HCT116 (cell line): Measurements from ENCODE around the gene MYO10. TPM values are rescaled to one million over a fixed set of nuclear protein-coding genes. Genes with fewer than 3 reads are reported as not detected.
A peak's percentile ranks its signal among the peaks of the same experiment; 100 is the strongest.

ENCODE experiments used
- ATAC-seq: fragments of 200-7000 bp; cut with Tn5 transposase; 2 replicates; pipeline ENCODE4 v1.9.1; 2020; ENCODE audit warnings: mild to moderate bottlenecking, moderate library complexity
- BruUV-seq: library from RNA; stranded (reverse); fragments of 400-500 nt; replicated peaks from 2 replicates; lab custom pipeline; 2021; lab: Mats Ljungman, UMichigan
- CTCF ChIA-PET: fragments of 300-600 bp; sonication (Branson Sonifier 250); formaldehyde crosslinking; loops from one replicate; lab custom pipeline; 2021; ENCODE audit warnings: antibody characterized with exemption; lab: Charles Lee
- POLR2A ChIA-PET: fragments of 300-600, 350-600 bp; sonication (Branson Sonifier 250); formaldehyde crosslinking; loops from one replicate; lab custom pipeline; 2021; ENCODE audit warnings: antibody characterized with exemption; lab: Charles Lee
- RAD21 ChIA-PET, 2 experiments: fragments of 300-600 bp; sonication (Branson Sonifier 250); formaldehyde crosslinking; loops; one replicate each; lab custom pipeline; 2023; ENCODE audit warnings: low total read pairs in 2 of 2; ENCODE audit not compliant: uncharacterized antibody in 2 of 2, unreplicated experiment in 2 of 2, low non-redundant PET in 1 of 2; lab: Charles Lee
- DNase-seq: peaks from one replicate; pipeline ENCODE4 v3.0.0-alpha.2; 2010; ENCODE audit warnings: low read depth, low spot score
- H2AFZ ChIP-seq: fragments of 200-600 bp; shearing (Covaris generic), sonication (generic); 2 replicates; pipeline ENCODE4 v1.6.1; 2017; ENCODE audit warnings: low read depth, mixed run types, mixed read lengths, antibody characterized with exemption, low read length; ENCODE audit not compliant: poor library complexity, severe bottlenecking
- H3K27ac ChIP-seq: 2 replicates; pipeline ENCODE4 v1.5.1; 2012; ENCODE audit warnings: low read depth, low read length
- H3K27me3 ChIP-seq: fragments of 200-600 bp; sonication (generic); 2 replicates; pipeline ENCODE4 v1.6.1; 2016; ENCODE audit warnings: mixed run types, low read length, mixed read lengths; ENCODE audit not compliant: insufficient read depth
- H3K36me3 ChIP-seq, 2 experiments: fragments of 200-500 bp in 1 of 2; fragments of 200-600 bp in 1 of 2; sonication (Bioruptor generic) in 1 of 2; sonication (generic) in 1 of 2; 2 replicates each; pipeline versions ENCODE4 v1.5.1 to v1.6.1; 2014 to 2016; ENCODE audit warnings: low read length in 2 of 2, inconsistent platforms in 1 of 2, mixed read lengths in 1 of 2, mixed run types in 1 of 2; ENCODE audit not compliant: insufficient read depth in 2 of 2, control insufficient read depth in 1 of 2
- H3K4me1 ChIP-seq, 2 experiments: fragments of 200-600 bp in 1 of 2; sonication (generic) in 1 of 2; 2 replicates each; pipeline versions ENCODE4 v1.5.1 to v1.6.1; 2012 to 2017; ENCODE audit warnings: low read length in 2 of 2, inconsistent platforms in 1 of 2, mild to moderate bottlenecking in 1 of 2, mixed read lengths in 1 of 2, mixed run types in 1 of 2, moderate library complexity in 1 of 2; ENCODE audit not compliant: insufficient read depth in 2 of 2, control insufficient read depth in 1 of 2
- H3K4me2 ChIP-seq: fragments of 200-600 bp; sonication (generic); 2 replicates; pipeline ENCODE4 v1.6.1; 2017; ENCODE audit warnings: mixed run types, low read length, mixed read lengths
- H3K4me3 ChIP-seq, 2 experiments: fragments of 200-600 bp in 1 of 2; sonication (generic) in 1 of 2; replicated peaks in 1 of 2; 2 replicates each; pipeline ENCODE4 v1.5.1; 2011 to 2016; ENCODE audit warnings: low read length in 2 of 2, control low read depth in 1 of 2, low read depth in 1 of 2, mild to moderate bottlenecking in 1 of 2, mixed read lengths in 1 of 2, mixed run types in 1 of 2
- H3K79me2 ChIP-seq: fragments of 200-600 bp; sonication (generic); 2 replicates; pipeline ENCODE4 v1.6.1; 2017; ENCODE audit warnings: mild to moderate bottlenecking, mixed run types, low read length, moderate library complexity, mixed read lengths; ENCODE audit not compliant: insufficient read depth
- H3K9ac ChIP-seq: fragments of 200-600 bp; sonication (generic); 2 replicates; pipeline ENCODE4 v1.6.1; 2016; ENCODE audit warnings: low read length, mixed read lengths
- H3K9me2 ChIP-seq: fragments of 200-600 bp; sonication (generic), shearing (Covaris generic); 2 replicates; pipeline ENCODE4 v1.6.1; 2017; ENCODE audit warnings: mixed run types, mild to moderate bottlenecking, moderate library complexity; ENCODE audit not compliant: insufficient read depth
- H3K9me3 ChIP-seq, 2 experiments: fragments of 200-500 bp in 1 of 2; fragments of 200-600 bp in 1 of 2; sonication (Bioruptor generic) in 1 of 2; sonication (generic) in 1 of 2; 2 replicates each; pipeline ENCODE4 v1.6.1; 2014 to 2017; ENCODE audit warnings: low read length in 2 of 2, mixed read lengths in 2 of 2, inconsistent platforms in 1 of 2, low read depth in 1 of 2, mild to moderate bottlenecking in 1 of 2, mixed run types in 1 of 2, moderate library complexity in 1 of 2; ENCODE audit not compliant: control insufficient read depth in 1 of 2, insufficient read depth in 1 of 2
- H4K20me1 ChIP-seq: fragments of 200-600 bp; sonication (generic), shearing (Covaris generic); 2 replicates; pipeline ENCODE4 v1.6.1; 2017; ENCODE audit warnings: mixed run types, mild to moderate bottlenecking, moderate library complexity; ENCODE audit not compliant: insufficient read depth
- ATF3 ChIP-seq: IDR thresholded peaks from 2 replicates; pipeline ENCODE4 v1.6.1; 2012
- CBX3 ChIP-seq: IDR thresholded peaks from 2 replicates; pipeline ENCODE4 v1.6.1; 2012; ENCODE audit warnings: low read depth
- CEBPB ChIP-seq: IDR thresholded peaks from 2 replicates; pipeline ENCODE4 v1.6.1; 2012; ENCODE audit warnings: low read depth
- EGR1 ChIP-seq: IDR thresholded peaks from 2 replicates; pipeline ENCODE4 v1.6.1; 2012; ENCODE audit warnings: low read depth
- ELF1 ChIP-seq: IDR thresholded peaks from 2 replicates; pipeline ENCODE4 v1.6.1; 2012; ENCODE audit warnings: low read depth, borderline replicate concordance
- EZH2 ChIP-seq: fragments of 200-600 bp; sonication (generic); IDR thresholded peaks from 2 replicates; pipeline ENCODE4 v1.6.1; 2017; ENCODE audit warnings: antibody characterized with exemption, mixed run types
- EZH2phosphoT487 ChIP-seq: fragments of 200-600 bp; IDR thresholded peaks from 2 replicates; pipeline ENCODE4 v1.6.1; 2018; ENCODE audit warnings: antibody characterized with exemption, borderline replicate concordance
- FOSL1 ChIP-seq: IDR thresholded peaks from 2 replicates; pipeline ENCODE4 v1.6.1; 2012; ENCODE audit warnings: low read depth
- JUND ChIP-seq: IDR thresholded peaks from 2 replicates; pipeline ENCODE4 v1.6.1; 2012
- MAX ChIP-seq: IDR thresholded peaks from 2 replicates; pipeline ENCODE4 v1.6.1; 2012
- POLR2A ChIP-seq: IDR thresholded peaks from 2 replicates; pipeline ENCODE4 v1.7.0; 2011; ENCODE audit warnings: borderline replicate concordance; ENCODE audit not compliant: insufficient read depth, insufficient read length; ENCODE audit errors: extremely low read depth
- RAD21 ChIP-seq: IDR thresholded peaks from 2 replicates; pipeline ENCODE4 v1.6.1; 2012; ENCODE audit warnings: low read depth, mild to moderate bottlenecking
- SIN3A ChIP-seq: IDR thresholded peaks from 2 replicates; pipeline ENCODE4 v1.6.1; 2012; ENCODE audit warnings: low read depth
- SP1 ChIP-seq: IDR thresholded peaks from 2 replicates; pipeline ENCODE4 v1.6.1; 2012; ENCODE audit warnings: low read depth
- SRF ChIP-seq: IDR thresholded peaks from 2 replicates; pipeline ENCODE4 v1.6.1; 2012; ENCODE audit warnings: low read depth
- TCF7L2 ChIP-seq: IDR thresholded peaks from 2 replicates; pipeline ENCODE4 v1.7.0; 2011; ENCODE audit warnings: borderline replicate concordance, inconsistent platforms; ENCODE audit not compliant: insufficient read depth, insufficient read length; ENCODE audit errors: extremely low read depth
- YY1 ChIP-seq: IDR thresholded peaks from 2 replicates; pipeline ENCODE4 v1.6.1; 2011; ENCODE audit warnings: low read length, low read depth, moderate library complexity, mild to moderate bottlenecking; ENCODE audit not compliant: insufficient replicate concordance; ENCODE audit errors: extremely low read depth
- ZBTB33 ChIP-seq: IDR thresholded peaks from 2 replicates; pipeline ENCODE4 v1.6.1; 2011; ENCODE audit warnings: mild to moderate bottlenecking, low read length, moderate library complexity; ENCODE audit not compliant: insufficient replicate concordance; ENCODE audit errors: extremely low read depth
- ZFX ChIP-seq: fragments of 450-650 bp; IDR thresholded peaks from 2 replicates; pipeline ENCODE4 v1.6.1; 2017
- ZNF274 ChIP-seq: fragments of 200-500 bp; sonication (Bioruptor generic); IDR thresholded peaks from 2 replicates; pipeline ENCODE4 v1.6.1; 2014; ENCODE audit warnings: mild to moderate bottlenecking, low read depth, low read length, inconsistent platforms
- intact Hi-C: fragments of 100-400 bp; cut with micrococcal nuclease; formaldehyde crosslinking; loops from 2 replicates; pipeline ENCODE4 v1.10.0; 2022
- total RNA-seq: library from RNA; stranded (reverse); gene quantifications from one replicate; pipeline ENCODE4 v1.2.1, GENCODE V29; 2021; ENCODE audit not compliant: unreplicated experiment

Gene MYO10
- total RNA-seq, 1 experiment from 2014 or later, result 34.9 TPM

DNA sequence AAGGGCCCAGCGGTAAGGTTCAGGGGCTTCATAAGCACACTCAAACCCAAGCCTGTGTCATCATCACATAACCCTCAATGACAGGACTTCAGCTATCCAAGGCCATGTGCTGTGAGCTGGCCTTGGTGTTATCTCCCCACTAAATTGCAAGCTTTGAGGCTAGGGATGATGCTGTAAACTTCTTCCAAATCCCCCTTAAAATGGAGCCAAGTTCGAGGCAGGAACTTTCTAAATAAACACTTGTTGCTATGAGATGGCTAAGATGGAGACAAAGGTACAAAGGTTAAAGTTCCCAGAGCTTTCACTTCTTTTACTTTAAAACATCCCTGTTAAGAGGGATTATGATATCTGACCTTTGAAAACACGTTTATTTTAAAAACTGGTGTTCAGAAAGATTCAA is 123.6 kb downstream of the MYO10 start:
- ATAC-seq (no peak), DNase-seq (no peak)
- ChIA-PET CTCF (no interaction called here), RAD21 (no interaction called here), POLR2A (no interaction called here)
- Histone ChIP-seq H2AFZ (no peak overlapping the region), H3K9me2 (no peaks in the 10 kb centered on the region), H3K79me2 (peaks cover 13% of the 10 kb centered on the region), H4K20me1 (no peaks in the 10 kb centered on the region), H3K9ac (no peak overlapping the region), H3K27me3 (no peaks in the 10 kb centered on the region), H3K4me3 (no peak overlapping the region), H3K9me3 (no peaks in the 10 kb centered on the region), H3K27ac (no peak overlapping the region), H3K36me3 (no peaks in the 10 kb centered on the region), H3K4me2 (no peak overlapping the region), H3K4me1 (peaks cover 32 to 36% of the 10 kb centered on the region in 2 experiments)
- BruUV-seq, result no TSS peak
- no peak for TF ChIP-seq POLR2A
- TF ChIP-seq TCF7L2, result no peak
- no peak for TF ChIP-seq MAX
- no peak for TF ChIP-seq JUND
- TF ChIP-seq ELF1, result no peak
- intact Hi-C loops, result no loop called here

GRCh38 chr5:16810208-16810854 is 125.8 kb downstream of the MYO10 start:
- Histone ChIP-seq H3K27ac (peak overlapping the region; percentile 60), H3K4me1 (peaks cover 36 to 41% of the 10 kb centered on the region in 2 experiments), H3K27me3 (no peaks in the 10 kb centered on the region), H3K9ac (no peak overlapping the region), H3K36me3 (no peaks in the 10 kb centered on the region), H3K79me2 (peaks cover 24% of the 10 kb centered on the region), H3K4me3 (no peak overlapping the region), H3K9me3 (no peaks in the 10 kb centered on the region), H3K4me2 (peak overlapping the region; percentile 27), H3K9me2 (no peaks in the 10 kb centered on the region), H4K20me1 (no peaks in the 10 kb centered on the region), H2AFZ (no peak overlapping the region)
- DNase-seq (no peak), ATAC-seq (peak; percentile 30)
- intact Hi-C loops, result no loop called here
- ChIA-PET POLR2A (no interaction called here), CTCF (interaction anchor here (0.6 kb wide), 1 partner anchor 318 kb away, joined by 3 read pairs; no protein-coding TSS in a partner anchor), RAD21 (no interaction called here)
- BruUV-seq, result no TSS peak
- TF ChIP-seq ZNF274 (no peak), CBX3 (no peak), FOSL1 (no peak), JUND (no peak), EZH2phosphoT487 (no peak), RAD21 (no peak), ATF3 (no peak), EGR1 (no peak), YY1 (no peak), ZBTB33 (no peak), EZH2 (no peak), SIN3A (no peak), SRF (no peak), CEBPB (no peak), SP1 (no peak), ZFX (no peak), TCF7L2 (no peak), POLR2A (no peak)
